ENCODE measurements around the gene CASK.

CASK gene

GRCh38 chrX:41846714-41847113 is 76.6 kb downstream of the CASK start:
- Histone ChIP-seq H3F3A (ENCODE audit: insufficient read depth, low read length) (no peaks in the 10 kb centered on the region), H3K9me2 (replicated peaks; ENCODE audit: insufficient read depth, low read length) (no peaks in the 10 kb centered on the region), H3K4me2 (ENCODE audit: low read depth, low read length) (no peak overlapping the region), H3K27me3 (replicated peaks; ENCODE audit: insufficient read depth, low read length) (no peaks in the 10 kb centered on the region), H3K79me2 (ENCODE audit: low read length) (no peaks in the 10 kb centered on the region), H3K27ac (ENCODE audit: low read length) (no peak overlapping the region), H2AFZ (ENCODE audit: low read length) (no peak overlapping the region), H4K20me1 (ENCODE audit: insufficient read depth, low read length) (no peaks in the 10 kb centered on the region), H3K9me3 (replicated peaks; ENCODE audit: insufficient read depth, low read length) (no peaks in the 10 kb centered on the region), H3K4me1 (ENCODE audit: low read length) (no peaks in the 10 kb centered on the region), H3K9ac (ENCODE audit: low read length) (no peak overlapping the region), H3K4me3 (ENCODE audit: low read length) (no peak overlapping the region), H3K36me3 (replicated peaks; ENCODE audit: insufficient read depth, low read length) (no peaks in the 10 kb centered on the region)
- DNase-seq, result no peak
- no peak for TF ChIP-seq CTCF (IDR thresholded peaks at IDR 0.05; ENCODE audit: low read length)
- no peak for TF ChIP-seq EZH2phosphoT487 (IDR thresholded peaks at IDR 0.05; ENCODE audit: low read length)
- no peak for TF ChIP-seq EZH2 (optimal IDR thresholded peaks at IDR 0.05; ENCODE audit: low read depth, low read length)

GRCh38 chrX:41837270-41837944 is 85.9 kb downstream of the CASK start:
- H3K4me1 ChIP-seq (ENCODE audit: low read length), result no peaks in the 10 kb centered on the region
- H3K27me3 ChIP-seq (replicated peaks; ENCODE audit: insufficient read depth, low read length), result no peaks in the 10 kb centered on the region
- no peaks in the 10 kb centered on the region for H4K20me1 ChIP-seq (ENCODE audit: insufficient read depth, low read length)
- no peaks in the 10 kb centered on the region for H3F3A ChIP-seq (ENCODE audit: insufficient read depth, low read length)
- DNase-seq, result no peak
- no peak overlapping the region for H2AFZ ChIP-seq (ENCODE audit: low read length)
- H3K4me2 ChIP-seq (ENCODE audit: low read depth, low read length), result no peak overlapping the region
- no peaks in the 10 kb centered on the region for H3K9me2 ChIP-seq (replicated peaks; ENCODE audit: insufficient read depth, low read length)
- H3K9me3 ChIP-seq (replicated peaks; ENCODE audit: insufficient read depth, low read length), result no peaks in the 10 kb centered on the region
- H3K4me3 ChIP-seq (ENCODE audit: low read length), result no peak overlapping the region
- H3K79me2 ChIP-seq (ENCODE audit: low read length), result no peaks in the 10 kb centered on the region
- no peak overlapping the region for H3K9ac ChIP-seq (ENCODE audit: low read length)
- no peak overlapping the region for H3K27ac ChIP-seq (ENCODE audit: low read length)
- no peaks in the 10 kb centered on the region for H3K36me3 ChIP-seq (replicated peaks; ENCODE audit: insufficient read depth, low read length)
- no peak for TF ChIP-seq CTCF (IDR thresholded peaks at IDR 0.05; ENCODE audit: low read length)
- no peak for TF ChIP-seq EZH2phosphoT487 (IDR thresholded peaks at IDR 0.05; ENCODE audit: low read length)
- no peak for TF ChIP-seq EZH2 (optimal IDR thresholded peaks at IDR 0.05; ENCODE audit: low read depth, low read length)

GRCh38 chrX:41828826-41829225 is 94.5 kb downstream of the CASK start:
- no peaks in the 10 kb centered on the region for H3K36me3 ChIP-seq (replicated peaks; ENCODE audit: insufficient read depth, low read length)
- no peak for DNase-seq
- no peaks in the 10 kb centered on the region for H3K4me1 ChIP-seq (ENCODE audit: low read length)
- H3K9me3 ChIP-seq (replicated peaks; ENCODE audit: insufficient read depth, low read length), result no peaks in the 10 kb centered on the region
- no peaks in the 10 kb centered on the region for H3K9me2 ChIP-seq (replicated peaks; ENCODE audit: insufficient read depth, low read length)
- H3K27me3 ChIP-seq (replicated peaks; ENCODE audit: insufficient read depth, low read length), result no peaks in the 10 kb centered on the region
- TF ChIP-seq CTCF (IDR thresholded peaks at IDR 0.05; ENCODE audit: low read length) (no peak), EZH2 (optimal IDR thresholded peaks at IDR 0.05; ENCODE audit: low read depth, low read length) (no peak), EZH2phosphoT487 (IDR thresholded peaks at IDR 0.05; ENCODE audit: low read length) (no peak)
- no peak overlapping the region for H3K4me2 ChIP-seq (ENCODE audit: low read depth, low read length)
- no peak overlapping the region for H3K9ac ChIP-seq (ENCODE audit: low read length)
- no peak overlapping the region for H2AFZ ChIP-seq (ENCODE audit: low read length)
- no peak overlapping the region for H3K4me3 ChIP-seq (ENCODE audit: low read length)
- H3F3A ChIP-seq (ENCODE audit: insufficient read depth, low read length), result no peaks in the 10 kb centered on the region
- no peaks in the 10 kb centered on the region for H4K20me1 ChIP-seq (ENCODE audit: insufficient read depth, low read length)
- H3K27ac ChIP-seq (ENCODE audit: low read length), result no peak overlapping the region
- H3K79me2 ChIP-seq (ENCODE audit: low read length), result no peaks in the 10 kb centered on the region
